SK-N-SH treated with all-trans-retinoic acid at 6 μM for 48 hours (cell line): ENCODE data around the gene TBC1D25.

Source experiments
- ATAC-seq: fragments of 200-7000 bp; cut with Tn5 transposase; 3 replicates; pipeline ENCODE4 v1.9.1; 2020; ENCODE audit warnings: mild to moderate bottlenecking, moderate library complexity
- ARNTL ChIP-seq: fragments of 450-650 bp; formaldehyde crosslinking; IDR thresholded peaks from 2 replicates; pipeline ENCODE4 v1.5.0; 2020; ENCODE audit warnings: low read depth, mild to moderate bottlenecking, moderate library complexity, borderline replicate concordance
- BACH2 ChIP-seq: fragments of 250-450 bp; sonication (Bioruptor Pico); IDR thresholded peaks from 2 replicates; pipeline ENCODE4 v1.9.0; 2021; ENCODE audit warnings: mild to moderate bottlenecking, borderline replicate concordance
- CSDC2 ChIP-seq: fragments of 250-450 bp; sonication (Bioruptor Pico); IDR thresholded peaks from 2 replicates; pipeline ENCODE4 v1.5.0; 2020; ENCODE audit warnings: mild to moderate bottlenecking, moderate library complexity
- ESRRG ChIP-seq: fragments of 250-450 bp; sonication (Bioruptor Pico); IDR thresholded peaks from 2 replicates; pipeline ENCODE4 v1.6.1; 2021; ENCODE audit warnings: mild to moderate bottlenecking
- GLIS3 ChIP-seq: fragments of 250-450 bp; sonication (Bioruptor Pico); IDR thresholded peaks from 2 replicates; pipeline ENCODE4 v1.5.0; 2020; ENCODE audit warnings: mild to moderate bottlenecking, moderate library complexity
- ISL1 ChIP-seq: fragments of 250-450 bp; sonication (Bioruptor Pico); IDR thresholded peaks from 2 replicates; pipeline ENCODE4 v2.1.2; 2022; ENCODE audit warnings: mild to moderate bottlenecking, moderate library complexity
- OSR1 ChIP-seq: fragments of 250-450 bp; sonication (Bioruptor Pico); IDR thresholded peaks from 2 replicates; pipeline ENCODE4 v1.8.0; 2022; ENCODE audit warnings: moderate library complexity, mild to moderate bottlenecking, inconsistent platforms
- PPARA ChIP-seq: fragments of 250-450 bp; sonication (Bioruptor Pico); IDR thresholded peaks from 2 replicates; pipeline ENCODE4 v1.5.0; 2020; ENCODE audit warnings: mild to moderate bottlenecking, borderline replicate concordance
- RARB ChIP-seq: fragments of 250-450 bp; sonication (Bioruptor Pico); IDR thresholded peaks from 2 replicates; pipeline ENCODE4 v1.8.0; 2021; ENCODE audit warnings: mild to moderate bottlenecking, moderate library complexity
- TCF4 ChIP-seq: fragments of 250-450 bp; sonication (Bioruptor Pico); IDR thresholded peaks from 2 replicates; pipeline ENCODE4 v1.8.0; 2021; ENCODE audit warnings: mild to moderate bottlenecking, moderate library complexity, borderline replicate concordance
- ZC3H10 ChIP-seq: fragments of 250-450 bp; sonication (Bioruptor Pico); IDR thresholded peaks from 2 replicates; pipeline ENCODE4 v1.5.1; 2021; ENCODE audit warnings: mild to moderate bottlenecking, moderate library complexity
- ZFP3 ChIP-seq: fragments of 250-450 bp; sonication (Bioruptor Pico); IDR thresholded peaks from 2 replicates; pipeline ENCODE4 v1.5.0; 2020; ENCODE audit warnings: mild to moderate bottlenecking, moderate library complexity
- ZNF565 ChIP-seq: fragments of 450-650 bp; formaldehyde crosslinking; conservative IDR thresholded peaks from 2 replicates; pipeline ENCODE4 v1.5.0; 2020; ENCODE audit warnings: low read depth, mild to moderate bottlenecking, moderate library complexity
- ZNF70 ChIP-seq: fragments of 450-650 bp; formaldehyde crosslinking; IDR thresholded peaks from 2 replicates; pipeline ENCODE4 v1.5.0; 2020; ENCODE audit warnings: mild to moderate bottlenecking, moderate library complexity
- ZNF8 ChIP-seq: fragments of 450-650 bp; formaldehyde crosslinking; IDR thresholded peaks from 2 replicates; pipeline ENCODE4 v1.5.0; 2020; ENCODE audit warnings: mild to moderate bottlenecking, moderate library complexity
- TF ChIP-seq, protein P1 (sequence below): fragments of 250-450 bp; sonication (Bioruptor Pico); IDR thresholded peaks from 2 replicates; pipeline ENCODE4 v1.5.0; 2020; ENCODE audit warnings: mild to moderate bottlenecking, moderate library complexity
- TF ChIP-seq, protein P2 (sequence below): fragments of 250-450 bp; sonication (Bioruptor Pico); IDR thresholded peaks from 2 replicates; pipeline ENCODE4 v1.8.0; 2020; ENCODE audit warnings: mild to moderate bottlenecking, moderate library complexity, borderline replicate concordance
- TF ChIP-seq, protein P3 (sequence below): fragments of 250-450 bp; sonication (Bioruptor Pico); IDR thresholded peaks from 2 replicates; pipeline ENCODE4 v1.5.1; 2020; ENCODE audit warnings: low read depth, mild to moderate bottlenecking, moderate library complexity
- TF ChIP-seq, protein P4 (sequence below): fragments of 250-450 bp; sonication (Bioruptor Pico); IDR thresholded peaks from 2 replicates; pipeline ENCODE4 v1.8.0; 2021; ENCODE audit warnings: low read depth, mild to moderate bottlenecking, moderate library complexity, borderline replicate concordance
- TF ChIP-seq, protein P5 (sequence below): fragments of 250-450 bp; sonication (Bioruptor Pico); IDR thresholded peaks from 2 replicates; pipeline ENCODE4 v1.5.1; 2021; ENCODE audit warnings: mild to moderate bottlenecking, moderate library complexity

Gene TBC1D25

DNA sequence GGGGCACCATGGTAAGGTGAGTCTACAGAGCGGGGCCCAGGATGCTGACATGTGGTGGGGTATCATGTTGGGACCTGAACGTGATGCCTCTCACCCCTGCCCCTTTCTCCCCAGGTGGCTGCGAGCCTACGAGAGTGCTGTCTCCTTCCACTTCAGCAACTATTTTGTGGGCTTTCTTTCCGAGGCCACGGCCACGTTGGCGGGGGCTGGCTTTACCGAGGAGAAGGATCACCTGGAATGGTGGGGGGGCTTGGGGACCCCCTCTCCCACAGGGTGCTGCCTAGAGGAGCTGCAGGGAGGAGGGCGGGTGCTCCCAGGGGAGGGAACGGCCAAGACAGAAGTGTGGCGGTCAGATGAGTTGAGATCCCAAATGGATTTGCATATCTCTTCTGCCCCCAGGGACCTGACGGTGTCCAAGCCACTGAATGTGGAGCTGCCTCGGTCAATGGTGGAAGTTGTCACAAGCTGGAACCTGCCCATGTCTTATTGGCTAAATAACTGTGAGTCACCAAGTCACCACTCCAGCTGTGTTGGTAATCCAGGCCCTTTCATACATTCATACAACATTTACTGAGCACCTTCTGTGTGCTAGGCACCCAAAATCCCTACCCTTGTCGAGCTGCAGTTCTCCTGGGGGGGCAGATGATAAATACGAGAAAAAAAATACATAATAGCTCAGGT, 25.2 kb upstream of the TBC1D25 start:
- TF ChIP-seq, protein P1, sequence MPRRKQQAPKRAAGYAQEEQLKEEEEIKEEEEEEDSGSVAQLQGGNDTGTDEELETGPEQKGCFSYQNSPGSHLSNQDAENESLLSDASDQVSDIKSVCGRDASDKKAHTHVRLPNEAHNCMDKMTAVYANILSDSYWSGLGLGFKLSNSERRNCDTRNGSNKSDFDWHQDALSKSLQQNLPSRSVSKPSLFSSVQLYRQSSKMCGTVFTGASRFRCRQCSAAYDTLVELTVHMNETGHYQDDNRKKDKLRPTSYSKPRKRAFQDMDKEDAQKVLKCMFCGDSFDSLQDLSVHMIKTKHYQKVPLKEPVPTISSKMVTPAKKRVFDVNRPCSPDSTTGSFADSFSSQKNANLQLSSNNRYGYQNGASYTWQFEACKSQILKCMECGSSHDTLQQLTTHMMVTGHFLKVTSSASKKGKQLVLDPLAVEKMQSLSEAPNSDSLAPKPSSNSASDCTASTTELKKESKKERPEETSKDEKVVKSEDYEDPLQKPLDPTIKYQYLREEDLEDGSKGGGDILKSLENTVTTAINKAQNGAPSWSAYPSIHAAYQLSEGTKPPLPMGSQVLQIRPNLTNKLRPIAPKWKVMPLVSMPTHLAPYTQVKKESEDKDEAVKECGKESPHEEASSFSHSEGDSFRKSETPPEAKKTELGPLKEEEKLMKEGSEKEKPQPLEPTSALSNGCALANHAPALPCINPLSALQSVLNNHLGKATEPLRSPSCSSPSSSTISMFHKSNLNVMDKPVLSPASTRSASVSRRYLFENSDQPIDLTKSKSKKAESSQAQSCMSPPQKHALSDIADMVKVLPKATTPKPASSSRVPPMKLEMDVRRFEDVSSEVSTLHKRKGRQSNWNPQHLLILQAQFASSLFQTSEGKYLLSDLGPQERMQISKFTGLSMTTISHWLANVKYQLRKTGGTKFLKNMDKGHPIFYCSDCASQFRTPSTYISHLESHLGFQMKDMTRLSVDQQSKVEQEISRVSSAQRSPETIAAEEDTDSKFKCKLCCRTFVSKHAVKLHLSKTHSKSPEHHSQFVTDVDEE (CRISPR knock-in tag), result no peak
- no peak for TF ChIP-seq CSDC2 (CRISPR knock-in tag)
- no peak for TF ChIP-seq ARNTL (CRISPR knock-in tag)
- TF ChIP-seq, protein P2, sequence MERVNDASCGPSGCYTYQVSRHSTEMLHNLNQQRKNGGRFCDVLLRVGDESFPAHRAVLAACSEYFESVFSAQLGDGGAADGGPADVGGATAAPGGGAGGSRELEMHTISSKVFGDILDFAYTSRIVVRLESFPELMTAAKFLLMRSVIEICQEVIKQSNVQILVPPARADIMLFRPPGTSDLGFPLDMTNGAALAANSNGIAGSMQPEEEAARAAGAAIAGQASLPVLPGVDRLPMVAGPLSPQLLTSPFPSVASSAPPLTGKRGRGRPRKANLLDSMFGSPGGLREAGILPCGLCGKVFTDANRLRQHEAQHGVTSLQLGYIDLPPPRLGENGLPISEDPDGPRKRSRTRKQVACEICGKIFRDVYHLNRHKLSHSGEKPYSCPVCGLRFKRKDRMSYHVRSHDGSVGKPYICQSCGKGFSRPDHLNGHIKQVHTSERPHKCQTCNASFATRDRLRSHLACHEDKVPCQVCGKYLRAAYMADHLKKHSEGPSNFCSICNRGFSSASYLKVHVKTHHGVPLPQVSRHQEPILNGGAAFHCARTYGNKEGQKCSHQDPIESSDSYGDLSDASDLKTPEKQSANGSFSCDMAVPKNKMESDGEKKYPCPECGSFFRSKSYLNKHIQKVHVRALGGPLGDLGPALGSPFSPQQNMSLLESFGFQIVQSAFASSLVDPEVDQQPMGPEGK, result no peak
- TF ChIP-seq, protein P3, sequence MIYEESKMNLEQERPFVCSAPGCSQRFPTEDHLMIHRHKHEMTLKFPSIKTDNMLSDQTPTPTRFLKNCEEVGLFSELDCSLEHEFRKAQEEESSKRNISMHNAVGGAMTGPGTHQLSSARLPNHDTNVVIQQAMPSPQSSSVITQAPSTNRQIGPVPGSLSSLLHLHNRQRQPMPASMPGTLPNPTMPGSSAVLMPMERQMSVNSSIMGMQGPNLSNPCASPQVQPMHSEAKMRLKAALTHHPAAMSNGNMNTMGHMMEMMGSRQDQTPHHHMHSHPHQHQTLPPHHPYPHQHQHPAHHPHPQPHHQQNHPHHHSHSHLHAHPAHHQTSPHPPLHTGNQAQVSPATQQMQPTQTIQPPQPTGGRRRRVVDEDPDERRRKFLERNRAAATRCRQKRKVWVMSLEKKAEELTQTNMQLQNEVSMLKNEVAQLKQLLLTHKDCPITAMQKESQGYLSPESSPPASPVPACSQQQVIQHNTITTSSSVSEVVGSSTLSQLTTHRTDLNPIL (CRISPR knock-in tag), result no peak
- TF ChIP-seq ZNF70 (CRISPR knock-in tag), result no peak
- no peak for TF ChIP-seq ZFP3
- TF ChIP-seq ESRRG, result no peak
- TF ChIP-seq ZNF565 (CRISPR knock-in tag), result no peak
- no peak for TF ChIP-seq GLIS3 (CRISPR knock-in tag)
- TF ChIP-seq TCF4, result no peak
- TF ChIP-seq ZC3H10 (CRISPR knock-in tag), result no peak
- no peak for TF ChIP-seq ISL1 (CRISPR knock-in tag)
- TF ChIP-seq, protein P4, sequence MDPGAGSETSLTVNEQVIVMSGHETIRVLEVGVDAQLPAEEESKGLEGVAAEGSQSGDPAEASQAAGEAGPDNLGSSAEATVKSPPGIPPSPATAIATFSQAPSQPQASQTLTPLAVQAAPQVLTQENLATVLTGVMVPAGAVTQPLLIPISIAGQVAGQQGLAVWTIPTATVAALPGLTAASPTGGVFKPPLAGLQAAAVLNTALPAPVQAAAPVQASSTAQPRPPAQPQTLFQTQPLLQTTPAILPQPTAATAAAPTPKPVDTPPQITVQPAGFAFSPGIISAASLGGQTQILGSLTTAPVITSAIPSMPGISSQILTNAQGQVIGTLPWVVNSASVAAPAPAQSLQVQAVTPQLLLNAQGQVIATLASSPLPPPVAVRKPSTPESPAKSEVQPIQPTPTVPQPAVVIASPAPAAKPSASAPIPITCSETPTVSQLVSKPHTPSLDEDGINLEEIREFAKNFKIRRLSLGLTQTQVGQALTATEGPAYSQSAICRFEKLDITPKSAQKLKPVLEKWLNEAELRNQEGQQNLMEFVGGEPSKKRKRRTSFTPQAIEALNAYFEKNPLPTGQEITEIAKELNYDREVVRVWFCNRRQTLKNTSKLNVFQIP, result no peak
- no peak for TF ChIP-seq ZNF8 (CRISPR knock-in tag)
- TF ChIP-seq RARB (CRISPR knock-in tag), result no peak
- TF ChIP-seq, protein P5, sequence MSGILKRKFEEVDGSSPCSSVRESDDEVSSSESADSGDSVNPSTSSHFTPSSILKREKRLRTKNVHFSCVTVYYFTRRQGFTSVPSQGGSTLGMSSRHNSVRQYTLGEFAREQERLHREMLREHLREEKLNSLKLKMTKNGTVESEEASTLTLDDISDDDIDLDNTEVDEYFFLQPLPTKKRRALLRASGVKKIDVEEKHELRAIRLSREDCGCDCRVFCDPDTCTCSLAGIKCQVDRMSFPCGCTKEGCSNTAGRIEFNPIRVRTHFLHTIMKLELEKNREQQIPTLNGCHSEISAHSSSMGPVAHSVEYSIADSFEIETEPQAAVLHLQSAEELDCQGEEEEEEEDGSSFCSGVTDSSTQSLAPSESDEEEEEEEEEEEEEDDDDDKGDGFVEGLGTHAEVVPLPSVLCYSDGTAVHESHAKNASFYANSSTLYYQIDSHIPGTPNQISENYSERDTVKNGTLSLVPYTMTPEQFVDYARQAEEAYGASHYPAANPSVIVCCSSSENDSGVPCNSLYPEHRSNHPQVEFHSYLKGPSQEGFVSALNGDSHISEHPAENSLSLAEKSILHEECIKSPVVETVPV (CRISPR knock-in tag), result no peak
- TF ChIP-seq BACH2 (CRISPR knock-in tag), result no peak
- TF ChIP-seq OSR1 (CRISPR knock-in tag), result no peak
- ATAC-seq, result no peak

DNA sequence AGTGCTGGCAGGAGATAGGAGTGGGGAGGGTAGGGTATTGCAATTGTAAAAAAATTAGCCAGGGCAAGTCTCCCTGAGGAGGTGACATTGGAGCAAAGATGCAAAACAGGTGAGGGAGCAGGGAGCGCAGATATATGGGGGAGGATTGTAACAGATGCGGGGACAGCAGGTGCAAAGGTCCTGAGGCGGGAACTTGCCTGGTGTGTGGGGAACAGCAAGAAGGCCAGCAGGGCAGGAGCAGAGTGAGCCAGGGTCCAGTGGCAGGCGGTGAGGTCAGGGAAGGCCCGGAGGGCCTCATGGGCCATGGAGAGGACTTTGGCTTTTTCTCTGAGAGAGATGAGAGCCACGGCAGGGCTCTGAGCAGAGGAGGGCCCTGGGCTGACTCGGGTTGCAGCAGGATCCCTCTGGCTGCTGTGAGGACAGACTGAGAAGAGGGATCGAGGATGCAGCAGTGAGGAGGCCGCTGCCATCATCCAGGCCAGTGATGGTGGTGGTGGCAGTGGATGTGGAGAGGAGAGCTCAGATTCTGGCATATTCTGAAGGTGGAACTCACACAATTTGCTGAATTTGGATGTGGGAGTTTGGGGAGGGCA, 24.6 kb upstream of the TBC1D25 start:
- ATAC-seq, result no peak
- TF ChIP-seq ISL1 (CRISPR knock-in tag) (no peak), ARNTL (CRISPR knock-in tag) (no peak), PPARA (no peak), OSR1 (CRISPR knock-in tag) (no peak)
- TF ChIP-seq, protein P2, result no peak
- TF ChIP-seq, protein P5 (CRISPR knock-in tag), result no peak
- TF ChIP-seq, protein P1 (CRISPR knock-in tag), result no peak
- TF ChIP-seq, protein P4, result no peak
